ENCODE results near the gene ANO1.

The ANO1 gene

GRCh38 chr11:70167723-70168404, 89.7 kb downstream of the ANO1 start:
- Histone ChIP-seq H3F3A (ENCODE audit: insufficient read depth, low read length) (no peaks in the 10 kb centered on the region), H3K4me1 (ENCODE audit: insufficient read depth, low read length, severe bottlenecking) (no peaks in the 10 kb centered on the region), H3K9me2 (ENCODE audit: low read depth, low read length) (no peaks in the 10 kb centered on the region), H3K4me3 (ENCODE audit: low read depth, low read length, poor library complexity, severe bottlenecking) (no peak overlapping the region), H3K4me2 (ENCODE audit: low read length) (no peak overlapping the region), H3K9ac (ENCODE audit: low read length) (no peak overlapping the region), H4K20me1 (ENCODE audit: insufficient read depth, low read length) (no peaks in the 10 kb centered on the region), H2AFZ (ENCODE audit: low read length) (no peak overlapping the region), H3K27ac (ENCODE audit: low read depth, low read length, poor library complexity, severe bottlenecking) (no peak overlapping the region), H3K36me3 (ENCODE audit: insufficient read depth, low read length) (no peaks in the 10 kb centered on the region), H3K9me3 (ENCODE audit: low read length) (no peaks in the 10 kb centered on the region), H3K79me2 (ENCODE audit: insufficient read depth, low read length) (no peaks in the 10 kb centered on the region), H3K27me3 (ENCODE audit: insufficient read depth, low read length) (no peaks in the 10 kb centered on the region; the same call in 1 of the 2 replicates)
- TF ChIP-seq EZH2 (IDR thresholded peaks at IDR 0.05; ENCODE audit: borderline replicate concordance, low read length) (no peak), CTCF (IDR thresholded peaks at IDR 0.05; ENCODE audit: low read length) (no peak)

- H3K36me3 ChIP-seq (ENCODE audit: insufficient read depth, low read length) = no peaks in the 10 kb centered on the region
- H3K4me3 ChIP-seq (ENCODE audit: low read depth, low read length, poor library complexity, severe bottlenecking) = no peak overlapping the region
- H3K4me2 ChIP-seq (ENCODE audit: low read length) = no peak overlapping the region
- no peak overlapping the region for H2AFZ ChIP-seq (ENCODE audit: low read length)
- no peaks in the 10 kb centered on the region for H3K9me3 ChIP-seq (ENCODE audit: low read length)
- H3K79me2 ChIP-seq (ENCODE audit: insufficient read depth, low read length) = no peaks in the 10 kb centered on the region
- H3K9ac ChIP-seq (ENCODE audit: low read length) = no peak overlapping the region
- H3K27ac ChIP-seq (ENCODE audit: low read depth, low read length, poor library complexity, severe bottlenecking) = no peak overlapping the region
- no peaks in the 10 kb centered on the region for H4K20me1 ChIP-seq (ENCODE audit: insufficient read depth, low read length)
- H3F3A ChIP-seq (ENCODE audit: insufficient read depth, low read length) = no peaks in the 10 kb centered on the region
- no peaks in the 10 kb centered on the region; the same call in 1 of the 2 replicates for H3K27me3 ChIP-seq (ENCODE audit: insufficient read depth, low read length)
- TF ChIP-seq EZH2 (IDR thresholded peaks at IDR 0.05; ENCODE audit: borderline replicate concordance, low read length) = no peak
- TF ChIP-seq CTCF (IDR thresholded peaks at IDR 0.05; ENCODE audit: low read length) = no peak
- no peaks in the 10 kb centered on the region for H3K4me1 ChIP-seq (ENCODE audit: insufficient read depth, low read length, severe bottlenecking)
- no peaks in the 10 kb centered on the region for H3K9me2 ChIP-seq (ENCODE audit: low read depth, low read length)
Measured at GRCh38 chr11:70168405-70168754, 90.3 kb downstream of the ANO1 start.

GRCh38 chr11:70169127-70169526, 91.0 kb downstream of the ANO1 start:
- H3K79me2 ChIP-seq (ENCODE audit: insufficient read depth, low read length) = no peaks in the 10 kb centered on the region
- no peaks in the 10 kb centered on the region for H3F3A ChIP-seq (ENCODE audit: insufficient read depth, low read length)
- no peaks in the 10 kb centered on the region for H4K20me1 ChIP-seq (ENCODE audit: insufficient read depth, low read length)
- H3K4me3 ChIP-seq (ENCODE audit: low read depth, low read length, poor library complexity, severe bottlenecking) = no peak overlapping the region
- no peaks in the 10 kb centered on the region for H3K9me2 ChIP-seq (ENCODE audit: low read depth, low read length)
- no peak overlapping the region for H2AFZ ChIP-seq (ENCODE audit: low read length)
- H3K4me2 ChIP-seq (ENCODE audit: low read length) = no peak overlapping the region
- H3K9me3 ChIP-seq (ENCODE audit: low read length) = no peaks in the 10 kb centered on the region
- H3K27ac ChIP-seq (ENCODE audit: low read depth, low read length, poor library complexity, severe bottlenecking) = no peak overlapping the region
- no peaks in the 10 kb centered on the region for H3K36me3 ChIP-seq (ENCODE audit: insufficient read depth, low read length)
- H3K4me1 ChIP-seq (ENCODE audit: insufficient read depth, low read length, severe bottlenecking) = no peaks in the 10 kb centered on the region
- no peaks in the 10 kb centered on the region; the same call in 1 of the 2 replicates for H3K27me3 ChIP-seq (ENCODE audit: insufficient read depth, low read length)
- H3K9ac ChIP-seq (ENCODE audit: low read length) = no peak overlapping the region
- TF ChIP-seq CTCF (IDR thresholded peaks at IDR 0.05; ENCODE audit: low read length) = no peak
- no peak for TF ChIP-seq EZH2 (IDR thresholded peaks at IDR 0.05; ENCODE audit: borderline replicate concordance, low read length)
